NCI-H2107 treated with DMSO at 0.1 percent for 48 hours (cell line): ENCODE data around the gene ACOX1.

Experiments used
- DNase-seq: peaks from one replicate; lab custom pipeline; 2025; ENCODE audit not compliant: unreplicated experiment; lab: John Stamatoyannopoulos, UW

Gene ACOX1

DNA sequence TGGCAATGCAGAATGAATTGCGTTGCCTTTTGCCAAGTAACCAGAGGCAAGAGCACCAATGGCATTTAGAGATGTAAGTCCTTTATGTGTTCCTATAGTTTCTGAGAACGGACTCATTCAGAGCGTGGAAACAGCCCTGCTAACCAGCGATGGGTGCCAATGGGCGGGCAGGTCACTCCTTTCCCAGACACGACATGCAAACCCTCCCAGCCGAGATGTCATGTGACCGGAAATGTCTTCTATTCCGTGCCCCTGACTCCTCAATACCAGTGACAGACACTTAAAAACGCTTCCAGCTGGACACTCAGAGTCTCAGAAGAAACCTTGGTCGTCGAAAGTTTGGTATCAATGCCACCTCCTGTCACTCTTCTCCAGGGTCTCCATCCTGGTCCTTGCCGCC lies 41.3 kb downstream of the ACOX1 start:
- DNase-seq = no peak

DNA sequence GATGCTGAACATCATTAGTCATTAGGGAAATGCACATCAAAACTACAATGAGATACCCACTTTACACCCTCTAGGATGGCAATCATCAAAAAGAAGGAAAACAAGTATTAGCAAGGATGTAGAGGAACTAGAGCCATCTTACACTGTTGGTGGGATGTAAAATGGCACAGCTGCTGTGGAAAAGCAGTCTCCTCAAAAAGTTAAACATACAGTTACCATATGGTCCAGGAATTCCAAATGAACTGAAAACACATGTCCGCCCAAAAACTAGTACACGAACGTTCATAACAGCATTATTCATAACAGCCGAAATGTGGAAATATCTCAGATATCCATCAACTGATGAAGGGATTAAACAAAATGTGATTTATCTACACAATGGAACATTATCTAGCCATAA lies 45.2 kb downstream of the ACOX1 start:
- DNase-seq = no peak

DNA sequence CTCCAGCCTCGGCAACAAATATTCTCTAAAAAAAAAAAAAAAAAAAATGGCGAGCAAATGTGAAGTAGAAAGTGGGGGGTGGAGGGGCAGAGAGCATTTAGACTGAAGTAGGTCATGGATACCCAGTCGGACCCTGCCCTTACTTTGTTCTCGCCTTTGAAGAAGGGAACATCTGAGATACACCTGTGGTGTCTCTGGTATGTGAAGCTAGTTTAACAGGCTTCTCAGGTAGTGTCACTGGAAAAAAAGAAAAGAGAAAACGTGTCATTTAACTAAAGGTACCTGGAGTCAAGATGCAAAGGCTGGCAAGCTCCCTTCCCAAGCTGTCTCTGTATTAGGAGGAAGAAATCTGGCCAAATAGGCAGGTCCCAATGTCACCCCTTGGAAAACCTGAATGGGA lies 46.1 kb downstream of the ACOX1 start:
- DNase-seq = no peak

DNA sequence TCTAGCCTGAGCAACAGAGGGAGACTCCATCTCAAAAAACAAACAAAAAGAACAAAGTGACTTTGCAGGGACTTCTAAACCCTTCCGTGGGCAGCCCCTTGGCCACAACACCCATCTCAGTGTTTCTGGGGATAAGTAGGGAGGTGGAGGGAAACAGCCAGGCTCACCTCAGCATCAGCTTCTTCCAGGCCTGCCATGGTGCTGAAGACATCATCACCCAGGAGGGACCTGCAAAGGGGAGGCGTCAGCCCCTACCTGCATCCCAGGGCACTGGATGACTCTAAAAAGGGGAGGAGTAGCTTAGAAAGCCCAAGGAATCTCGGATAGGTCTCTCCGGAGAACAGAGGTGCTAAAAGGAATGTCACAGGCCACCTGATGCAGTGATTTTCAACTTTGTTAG lies 47.9 kb downstream of the ACOX1 start:
- no peak for DNase-seq

DNA sequence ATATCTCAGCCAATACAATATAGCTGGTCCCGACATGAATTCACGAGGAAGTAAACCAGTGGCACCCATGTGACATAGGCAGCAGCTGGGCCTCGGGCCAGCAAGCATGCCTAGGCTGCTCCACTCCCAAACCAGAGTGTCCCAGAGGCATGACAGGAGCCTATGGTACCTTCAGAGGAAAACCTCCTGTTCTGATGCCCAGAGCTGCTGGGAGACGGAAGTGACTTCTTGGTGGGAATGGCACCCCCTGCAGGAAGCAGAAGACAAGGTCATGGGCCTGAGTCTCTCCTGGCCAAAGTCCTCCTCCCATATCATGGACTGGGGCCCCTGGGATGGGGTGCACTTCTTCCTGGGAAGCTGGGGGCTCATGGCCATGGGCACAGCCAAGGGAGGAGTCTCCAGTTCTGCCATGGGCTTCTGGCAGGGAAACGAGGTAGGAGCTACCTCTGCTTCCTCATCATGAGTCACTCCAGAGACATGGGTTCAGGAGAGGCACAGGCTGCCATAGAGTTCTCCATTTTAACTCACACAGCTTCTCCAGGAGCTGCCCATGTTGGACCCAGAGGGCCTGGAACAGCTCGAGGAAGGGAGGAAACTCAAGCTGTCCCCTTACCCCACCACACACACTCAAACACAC lies 51.6 kb downstream of the ACOX1 start:
- DNase-seq = no peak

DNA sequence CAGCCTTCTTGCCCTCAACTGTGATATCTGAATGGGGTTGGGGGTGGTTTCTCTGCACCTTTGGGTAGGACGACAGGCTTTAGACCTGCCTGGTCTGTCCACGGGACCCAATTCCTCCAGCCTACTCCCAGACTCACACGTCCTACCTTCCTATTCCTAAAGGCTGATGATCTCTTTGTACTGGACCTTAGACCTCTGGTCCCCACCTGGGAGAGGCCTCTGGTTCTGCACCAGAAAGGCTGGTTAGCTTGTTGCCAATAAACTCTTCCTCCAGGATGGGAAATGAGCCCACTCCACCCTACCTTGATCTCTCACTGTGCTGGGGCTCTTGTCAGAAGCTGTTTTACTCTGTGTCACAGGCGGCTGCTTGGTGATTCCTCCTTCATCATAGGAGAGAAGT lies 52.5 kb downstream of the ACOX1 start:
- DNase-seq = no peak

DNA sequence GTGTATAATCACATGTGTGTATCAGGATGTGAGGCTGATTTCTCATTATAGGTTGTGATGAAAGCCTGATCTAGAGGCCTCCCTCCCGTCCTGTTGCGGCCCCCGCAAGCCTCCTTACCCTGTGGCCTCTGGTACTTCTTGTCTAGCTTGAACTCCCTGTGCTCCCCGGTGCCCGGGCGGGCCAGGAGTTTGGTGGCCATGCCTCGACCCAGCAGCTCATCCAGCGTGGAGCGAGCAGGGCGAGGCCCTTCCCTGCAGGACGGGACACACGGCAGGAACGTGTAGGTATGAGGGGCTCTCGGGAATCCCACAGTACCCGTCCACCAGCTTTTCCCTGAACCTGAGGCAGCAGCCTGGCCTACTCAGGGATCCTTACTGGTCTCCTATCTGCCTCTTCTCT lies 53.1 kb downstream of the ACOX1 start:
- DNase-seq = no peak

DNA sequence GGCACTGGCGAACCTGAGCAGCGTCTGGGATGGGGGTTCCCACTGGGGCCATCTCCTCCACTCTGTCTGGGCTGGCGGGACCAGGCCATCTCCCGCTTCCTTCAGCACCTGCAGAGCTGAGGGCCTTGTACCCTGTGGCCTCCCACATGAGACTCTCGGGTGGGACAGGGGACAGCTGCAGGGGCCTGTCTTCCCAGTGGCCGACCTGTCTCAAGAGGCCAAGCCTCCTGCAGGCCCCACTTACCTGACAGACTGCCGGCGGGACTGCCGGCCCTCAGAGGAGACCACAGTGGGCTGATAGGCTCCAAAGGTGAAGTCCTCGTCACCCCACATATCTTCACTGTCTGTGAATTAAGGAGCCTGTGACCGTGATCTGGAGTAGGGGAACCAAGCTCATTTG lies 53.9 kb downstream of the ACOX1 start:
- DNase-seq = no peak

DNA sequence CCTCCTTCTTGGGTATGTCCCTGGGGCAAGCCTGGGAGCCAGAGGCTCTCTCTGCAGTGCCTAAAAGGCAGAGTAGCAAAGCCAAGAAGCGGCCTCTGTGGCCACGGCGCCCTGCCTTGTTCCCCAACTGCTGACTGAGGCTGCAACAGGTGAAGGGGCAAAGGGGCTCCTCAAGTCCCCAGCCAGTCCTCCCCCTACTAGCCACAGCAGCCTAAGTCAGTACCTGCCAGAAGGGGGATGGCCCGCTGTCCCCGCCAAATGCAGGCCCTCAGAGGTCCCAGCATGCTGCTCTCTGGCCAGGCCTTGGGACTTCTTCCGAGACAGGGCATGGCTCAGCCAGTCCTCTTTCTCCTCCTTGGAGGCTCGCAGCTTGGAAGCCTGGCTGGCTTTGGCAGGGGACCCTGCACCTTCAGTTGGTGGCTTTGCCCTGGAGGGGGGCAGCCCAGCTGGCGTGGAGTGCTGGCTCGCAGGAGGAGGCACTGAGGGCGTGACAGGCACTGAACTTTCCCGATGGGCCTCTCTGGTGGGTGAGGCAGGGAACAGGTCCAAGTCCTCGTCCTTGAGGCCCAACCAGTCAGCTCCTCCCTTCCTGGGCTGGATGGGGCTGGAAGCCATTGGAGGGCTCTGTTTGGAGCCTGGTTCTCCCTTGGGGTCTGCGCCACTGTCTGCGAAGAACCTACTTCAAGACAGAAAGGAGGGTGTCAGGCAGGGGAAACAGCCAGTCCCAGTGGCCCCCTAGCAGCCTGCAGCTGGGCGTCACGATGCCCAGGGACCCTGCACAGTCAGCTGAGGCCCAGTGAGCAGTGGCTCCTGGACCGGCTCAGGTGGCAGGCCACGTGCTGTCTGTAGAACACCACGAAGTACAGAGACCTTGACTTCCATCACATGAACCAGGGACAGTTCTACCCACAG lies 55.7 kb downstream of the ACOX1 start:
- no peak for DNase-seq

DNA sequence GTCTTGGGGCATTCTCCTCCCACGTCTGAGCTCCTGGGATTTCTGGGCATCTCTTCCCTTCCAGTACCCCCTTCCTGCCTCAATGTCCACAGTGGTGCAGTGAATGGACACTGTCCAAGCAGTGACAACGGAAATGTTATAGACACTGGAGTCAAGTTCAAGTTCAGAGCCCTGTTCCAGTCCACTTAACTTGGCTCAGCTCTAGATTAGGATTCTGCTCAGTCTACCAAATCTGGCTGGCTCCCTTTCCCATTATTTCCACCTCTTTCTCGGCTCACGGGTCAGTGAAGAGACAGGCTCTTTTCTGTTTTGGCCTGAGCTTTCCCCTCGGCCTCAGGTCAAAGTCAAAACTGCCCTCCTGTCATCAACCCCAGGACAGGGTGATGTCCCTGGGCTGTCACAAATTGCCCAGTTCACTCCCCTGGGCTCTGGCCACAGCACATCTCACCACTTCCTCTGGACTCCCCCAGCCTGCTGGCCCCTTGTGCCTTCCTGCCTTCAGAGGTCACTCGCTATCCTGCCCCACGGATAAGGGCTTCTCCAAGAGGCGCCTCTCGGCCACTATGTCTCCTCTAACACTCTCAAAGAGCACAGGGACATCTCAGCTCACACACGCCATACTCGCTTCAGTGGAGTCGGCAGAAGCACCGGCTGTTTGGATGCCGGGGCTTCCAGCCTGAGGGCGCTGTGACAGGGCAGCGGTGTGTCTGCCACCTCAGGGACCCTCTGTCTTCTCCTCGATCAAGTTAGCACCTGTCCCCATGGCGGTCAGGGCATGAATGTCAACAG lies 56.6 kb downstream of the ACOX1 start:
- DNase-seq = no peak

DNA sequence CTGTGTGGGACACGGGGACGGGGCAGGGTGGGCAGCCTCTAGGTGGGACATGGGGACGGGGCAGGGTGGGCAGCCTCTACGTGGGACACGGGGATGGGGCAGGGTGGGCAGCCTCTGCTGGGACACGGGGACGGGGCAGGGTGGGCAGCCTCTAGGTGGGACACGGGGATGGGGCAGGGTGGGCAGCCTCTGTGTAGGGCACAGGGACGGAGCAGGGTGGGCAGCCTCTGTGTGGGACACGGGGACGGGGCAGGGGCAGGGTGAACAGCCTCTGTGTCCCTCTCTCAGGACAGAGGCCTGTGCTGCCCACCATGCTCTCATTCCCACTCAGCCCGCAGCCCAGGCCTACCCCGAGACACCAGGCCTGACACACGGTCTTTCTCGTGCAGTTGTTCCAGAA lies 57.4 kb downstream of the ACOX1 start:
- no peak for DNase-seq

DNA sequence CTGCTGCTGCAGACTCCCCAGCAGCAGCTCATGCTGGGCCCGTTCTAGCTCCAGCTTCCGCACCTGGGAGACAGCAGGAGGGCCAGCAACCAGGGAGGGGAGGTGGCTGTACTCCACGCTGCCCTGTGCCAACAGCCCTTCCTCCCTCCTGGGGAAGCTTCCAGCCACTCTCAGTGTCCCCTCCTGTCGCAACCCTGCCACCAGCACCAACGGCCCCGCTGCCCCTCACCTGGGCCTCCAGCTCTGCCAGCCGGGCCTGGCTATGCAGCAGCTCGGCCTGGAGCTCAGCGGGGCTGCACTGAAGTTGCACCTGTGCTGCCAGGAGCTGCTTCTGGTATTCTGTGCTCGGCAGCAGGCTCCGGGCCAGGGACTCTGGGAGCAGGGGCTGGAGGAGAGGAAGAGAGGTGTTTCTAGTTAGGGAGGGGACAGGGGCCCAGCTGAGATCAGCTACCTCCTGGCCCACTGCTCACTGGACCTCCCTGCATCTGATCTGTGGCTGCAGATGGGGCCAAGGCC lies 58.9 kb downstream of the ACOX1 start:
- DNase-seq = peak; percentile 23

DNA sequence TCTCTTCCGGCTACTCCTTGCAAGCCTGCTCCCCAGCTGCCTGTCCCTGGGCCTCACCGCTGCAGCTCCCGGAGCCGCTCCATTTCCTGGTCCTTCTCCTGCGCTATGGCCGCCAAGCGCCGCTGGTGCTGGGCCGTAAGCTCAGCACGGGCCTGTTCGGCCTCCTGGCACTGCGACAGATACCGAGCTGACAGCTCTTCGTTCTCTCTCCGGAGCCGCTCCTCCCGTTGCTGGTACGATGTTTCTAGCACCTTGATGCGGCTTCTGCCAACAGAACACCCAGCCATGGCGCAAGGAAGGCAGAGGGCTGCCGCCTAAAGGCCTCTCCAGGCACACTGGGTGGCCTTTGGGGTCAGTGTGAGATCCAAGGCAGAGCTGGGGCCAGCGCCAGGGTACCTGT lies 59.4 kb downstream of the ACOX1 start:
- no peak for DNase-seq

DNA sequence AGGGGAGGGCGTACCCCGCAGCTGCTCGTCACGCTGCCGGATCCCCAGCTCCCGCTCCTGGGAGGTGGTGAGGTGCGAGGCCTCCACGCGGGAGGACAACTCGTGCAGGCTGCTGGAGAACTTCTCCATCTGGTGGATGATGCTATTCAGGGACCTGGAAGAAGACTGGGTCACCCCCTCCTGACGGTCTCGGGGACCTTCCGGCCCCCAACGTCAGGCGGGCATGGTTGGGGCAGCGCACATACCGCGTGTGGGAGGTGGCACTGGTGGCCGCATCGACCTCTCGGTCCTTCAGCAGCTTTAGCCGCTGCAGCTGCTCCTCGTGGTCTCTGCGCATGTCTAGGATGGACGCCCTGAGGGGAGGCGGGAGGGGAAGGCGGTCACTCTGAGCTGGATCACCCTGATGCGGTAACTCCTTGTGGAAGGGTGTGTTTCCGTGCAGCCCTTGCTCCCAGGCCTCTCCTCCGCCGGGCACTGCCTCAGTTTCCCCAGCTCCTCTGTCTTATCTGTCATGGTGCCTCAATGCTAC lies 61.0 kb downstream of the ACOX1 start:
- no peak for DNase-seq

DNA sequence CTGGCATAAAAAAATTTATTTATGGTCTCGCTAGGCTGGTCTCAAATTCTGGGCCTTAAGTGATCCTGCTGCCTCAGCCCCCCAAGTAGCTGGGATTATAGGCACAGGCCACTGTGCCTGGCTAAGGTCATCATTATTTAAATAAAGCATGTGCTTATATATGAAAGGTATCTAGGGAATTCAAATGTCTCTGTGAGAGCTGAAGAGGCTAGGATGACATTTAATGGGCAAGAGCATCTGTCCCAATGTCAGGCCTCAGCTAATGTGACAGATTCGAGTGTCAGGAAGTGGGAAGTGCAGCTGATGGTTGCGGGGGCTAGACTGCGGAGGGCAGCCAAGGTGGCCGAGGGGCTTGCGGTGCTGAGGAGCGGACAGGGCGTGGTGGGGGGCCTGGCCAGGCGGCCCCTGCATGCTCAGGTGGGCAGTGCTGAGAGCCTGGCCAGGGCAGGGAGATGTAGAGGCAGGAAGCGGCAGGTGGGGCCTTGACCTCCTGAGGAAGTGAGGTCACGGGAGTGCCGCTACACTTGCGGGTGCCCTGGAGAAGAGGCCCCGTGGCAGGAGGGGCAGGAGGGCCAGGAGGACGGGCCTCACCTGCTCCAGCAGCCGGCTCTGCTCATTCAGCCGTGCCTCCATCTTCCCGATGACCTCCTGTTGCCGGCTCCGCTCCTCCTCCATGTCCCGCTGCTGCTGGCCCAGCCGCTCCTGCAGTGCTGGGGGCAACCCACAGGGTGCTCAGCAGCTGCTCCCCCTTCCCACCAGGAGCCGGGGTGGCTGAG lies 61.6 kb downstream of the ACOX1 start:
- no peak for DNase-seq

DNA sequence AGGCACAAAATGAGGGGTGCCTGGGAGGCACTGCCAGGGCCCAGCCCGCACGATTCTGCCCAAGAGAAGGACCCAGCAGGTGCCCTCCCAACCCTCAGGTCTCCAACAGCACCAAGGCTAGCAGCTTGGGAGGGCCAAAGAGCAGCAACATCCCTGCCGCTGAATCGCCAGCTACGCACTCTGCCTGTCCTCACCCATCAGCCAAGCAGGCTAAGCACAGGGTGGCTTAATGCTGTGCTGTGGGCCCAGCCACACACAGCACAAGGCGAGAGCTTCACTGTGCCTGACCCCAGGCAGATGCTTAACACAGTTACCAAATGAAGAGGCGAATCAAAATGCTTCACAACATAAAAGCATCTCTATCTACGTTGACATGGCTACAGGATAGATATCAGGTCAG lies 63.7 kb downstream of the ACOX1 start:
- DNase-seq = no peak

DNA sequence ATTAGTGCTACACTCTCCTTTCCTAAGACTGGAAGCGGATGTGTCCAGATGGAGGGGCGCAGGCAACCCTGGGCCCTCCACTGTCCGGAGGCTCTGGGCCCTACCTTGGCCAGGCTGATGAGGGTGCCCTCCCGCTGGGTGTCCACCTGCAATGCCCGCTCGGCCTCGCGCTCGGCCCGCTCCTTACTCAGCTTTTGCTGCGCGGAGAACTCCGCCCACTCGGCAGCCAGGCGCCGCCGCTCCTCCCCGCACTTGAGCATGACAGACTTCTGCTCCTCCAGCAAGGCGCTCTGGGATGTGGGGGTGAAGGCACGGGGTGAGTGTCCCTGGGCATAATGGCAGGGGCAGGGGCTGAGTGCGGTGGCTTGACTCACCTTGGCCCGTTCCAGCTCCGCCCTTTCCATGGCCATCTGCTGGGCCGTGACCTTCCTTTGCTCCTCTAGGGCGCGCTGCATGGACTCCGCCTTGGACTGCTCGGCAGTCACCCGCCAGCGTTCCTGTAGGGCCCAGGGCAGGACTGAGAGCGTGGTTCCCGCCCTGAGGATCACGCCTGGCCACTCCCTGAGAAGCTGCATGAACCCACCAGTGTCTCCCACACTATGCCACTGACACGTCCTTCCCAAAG lies 64.2 kb downstream of the ACOX1 start:
- no peak for DNase-seq

DNA sequence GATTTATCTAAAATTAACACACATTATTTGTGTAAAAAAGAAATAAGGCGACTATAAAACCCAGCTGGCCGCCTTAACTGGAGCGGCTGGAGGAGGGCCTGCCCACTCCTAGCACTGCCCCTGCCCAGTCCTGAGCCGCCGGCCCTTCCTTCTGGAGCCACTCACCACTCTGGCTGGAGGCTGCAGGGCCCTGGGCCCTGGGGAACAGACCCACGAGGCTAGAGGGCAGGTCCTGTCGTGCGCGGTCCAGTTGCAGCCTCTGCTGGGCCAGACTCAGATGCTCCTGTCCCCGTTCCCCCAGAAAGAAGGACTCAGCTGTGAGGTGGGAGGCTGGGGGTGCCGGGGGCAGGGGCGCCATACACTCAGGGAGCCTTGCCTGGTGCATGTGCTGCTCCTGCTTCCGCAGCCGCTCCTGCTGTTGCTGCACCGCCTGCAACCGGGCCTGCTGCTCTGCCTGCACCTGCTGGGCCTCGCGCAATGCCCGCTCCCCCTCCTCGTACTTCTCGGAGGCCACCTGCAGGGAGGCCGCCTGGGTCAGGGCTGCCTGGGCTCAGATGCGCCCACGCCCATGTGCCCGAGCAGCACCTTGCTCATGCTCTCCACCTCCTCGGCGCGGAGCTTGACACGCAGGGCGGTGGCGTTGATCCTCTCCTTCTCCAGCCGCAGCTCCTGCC lies 65.3 kb downstream of the ACOX1 start:
- no peak for DNase-seq

DNA sequence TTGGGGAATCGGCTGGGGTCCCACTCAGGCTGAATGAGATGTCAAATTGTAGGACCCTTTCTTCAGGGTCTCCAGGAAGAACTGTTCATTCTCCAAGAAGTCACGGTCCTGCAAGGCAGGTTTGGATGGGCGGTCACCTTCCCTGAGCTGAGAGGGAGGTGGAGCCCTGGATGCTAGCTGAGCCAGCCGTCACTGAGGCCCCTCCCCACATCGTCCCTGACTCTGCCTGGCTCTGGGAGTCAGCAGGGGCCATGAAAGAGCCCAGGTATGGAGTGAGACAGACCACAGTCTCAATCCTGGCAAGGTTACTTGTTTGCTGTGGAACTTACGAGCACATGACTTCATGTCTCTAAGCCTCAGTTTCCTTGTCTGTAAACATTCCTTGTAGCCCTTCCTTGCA lies 68.3 kb downstream of the ACOX1 start:
- DNase-seq = peak; percentile 42
